ENCODE measurements around the gene AFM. TPM values are rescaled to one million over a fixed set of nuclear protein-coding genes. Genes with fewer than 3 reads are reported as not detected.

AFM gene
- total RNA-seq, 4 donors from 2014 or later = 0.14 TPM; not detected in 3

DNA sequence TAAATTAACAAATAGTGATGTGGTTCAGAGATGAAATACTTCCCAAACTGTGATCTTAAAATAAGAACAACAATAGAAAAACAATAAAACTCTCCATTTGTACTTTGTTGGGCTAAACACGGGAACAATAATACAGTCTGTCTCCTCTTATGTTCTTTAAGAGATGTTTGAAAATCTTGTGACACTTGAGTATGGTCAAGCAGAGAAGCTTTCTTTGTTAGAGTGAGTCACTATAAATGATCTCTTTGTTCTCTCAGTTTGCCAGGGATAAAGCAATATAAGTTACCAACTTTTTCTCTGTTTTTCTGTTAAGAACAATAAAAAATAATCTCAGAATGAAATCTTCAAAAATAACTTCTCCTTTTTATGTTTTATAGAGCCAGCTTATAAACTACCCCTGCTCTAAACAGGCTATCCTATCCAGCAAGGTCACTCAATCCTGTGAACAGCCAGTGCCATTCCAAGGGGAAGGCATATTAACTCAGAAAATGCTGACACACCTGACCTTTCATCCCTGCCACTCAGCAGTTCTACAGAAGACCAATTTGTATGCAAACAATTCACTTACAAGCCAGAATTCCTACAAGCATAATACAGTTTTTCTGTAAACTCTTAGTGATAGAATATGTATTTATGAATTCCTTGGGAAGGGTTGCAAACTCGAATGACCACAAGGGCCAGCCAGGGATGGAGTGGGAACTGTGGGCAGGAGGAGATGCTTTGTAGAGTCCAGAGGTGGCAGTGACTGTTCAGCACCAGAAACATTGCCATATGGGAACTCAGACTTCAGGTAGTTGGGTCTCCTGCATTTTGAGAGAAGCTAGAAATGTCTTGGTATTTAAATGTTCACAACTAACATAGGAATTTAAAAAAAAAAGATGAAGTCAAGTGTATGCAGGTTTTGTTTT is 52.2 kb downstream of the AFM start:
- TF ChIP-seq, protein P1, sequence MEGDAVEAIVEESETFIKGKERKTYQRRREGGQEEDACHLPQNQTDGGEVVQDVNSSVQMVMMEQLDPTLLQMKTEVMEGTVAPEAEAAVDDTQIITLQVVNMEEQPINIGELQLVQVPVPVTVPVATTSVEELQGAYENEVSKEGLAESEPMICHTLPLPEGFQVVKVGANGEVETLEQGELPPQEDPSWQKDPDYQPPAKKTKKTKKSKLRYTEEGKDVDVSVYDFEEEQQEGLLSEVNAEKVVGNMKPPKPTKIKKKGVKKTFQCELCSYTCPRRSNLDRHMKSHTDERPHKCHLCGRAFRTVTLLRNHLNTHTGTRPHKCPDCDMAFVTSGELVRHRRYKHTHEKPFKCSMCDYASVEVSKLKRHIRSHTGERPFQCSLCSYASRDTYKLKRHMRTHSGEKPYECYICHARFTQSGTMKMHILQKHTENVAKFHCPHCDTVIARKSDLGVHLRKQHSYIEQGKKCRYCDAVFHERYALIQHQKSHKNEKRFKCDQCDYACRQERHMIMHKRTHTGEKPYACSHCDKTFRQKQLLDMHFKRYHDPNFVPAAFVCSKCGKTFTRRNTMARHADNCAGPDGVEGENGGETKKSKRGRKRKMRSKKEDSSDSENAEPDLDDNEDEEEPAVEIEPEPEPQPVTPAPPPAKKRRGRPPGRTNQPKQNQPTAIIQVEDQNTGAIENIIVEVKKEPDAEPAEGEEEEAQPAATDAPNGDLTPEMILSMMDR (IDR thresholded peaks at IDR 0.05) = no peak
- no peak for TF ChIP-seq POLR2A (IDR thresholded peaks at IDR 0.05)
- H3K27ac ChIP-seq = no peak overlapping the region
- intact Hi-C loops (cut with DNase I; ENCODE audit: low total_unique reads) = no loop called here
- no peaks in the 10 kb centered on the region for H3K36me3 ChIP-seq
- no peak for DNase-seq
- no peak overlapping the region for H3K4me3 ChIP-seq
- H3K4me1 ChIP-seq = no peaks in the 10 kb centered on the region
- no peaks in the 10 kb centered on the region for H3K27me3 ChIP-seq
- no peaks in the 10 kb centered on the region for H3K9me3 ChIP-seq

DNA sequence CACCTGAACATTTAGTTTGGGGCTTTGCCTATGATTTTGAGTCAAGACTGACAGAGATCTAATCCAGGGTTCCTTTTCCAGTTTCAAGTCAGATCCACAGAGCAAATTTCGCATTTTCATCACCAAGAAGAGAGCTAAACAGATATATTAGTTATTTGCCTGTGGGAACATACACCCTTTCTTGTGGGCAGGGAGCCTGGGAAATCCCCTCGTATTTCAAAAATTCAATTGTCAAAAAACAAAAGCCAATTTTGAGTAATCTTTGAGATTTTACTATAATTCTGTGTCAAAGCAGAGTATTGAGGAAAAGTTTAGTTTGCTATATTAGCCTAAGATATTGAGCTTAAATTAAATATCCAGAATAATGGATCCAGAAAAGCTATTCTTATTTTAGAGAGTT is 56.6 kb downstream of the AFM start:
- intact Hi-C loops (cut with DNase I; ENCODE audit: low total_unique reads) = no loop called here
- no peaks in the 10 kb centered on the region for H3K4me1 ChIP-seq
- H3K9me3 ChIP-seq = no peaks in the 10 kb centered on the region
- no peaks in the 10 kb centered on the region for H3K36me3 ChIP-seq
- TF ChIP-seq, protein P1 (IDR thresholded peaks at IDR 0.05) = no peak
- no peak for TF ChIP-seq POLR2A (IDR thresholded peaks at IDR 0.05)
- H3K4me3 ChIP-seq = no peak overlapping the region
- no peak for DNase-seq
- no peaks in the 10 kb centered on the region for H3K27me3 ChIP-seq
- H3K27ac ChIP-seq = no peak overlapping the region

DNA sequence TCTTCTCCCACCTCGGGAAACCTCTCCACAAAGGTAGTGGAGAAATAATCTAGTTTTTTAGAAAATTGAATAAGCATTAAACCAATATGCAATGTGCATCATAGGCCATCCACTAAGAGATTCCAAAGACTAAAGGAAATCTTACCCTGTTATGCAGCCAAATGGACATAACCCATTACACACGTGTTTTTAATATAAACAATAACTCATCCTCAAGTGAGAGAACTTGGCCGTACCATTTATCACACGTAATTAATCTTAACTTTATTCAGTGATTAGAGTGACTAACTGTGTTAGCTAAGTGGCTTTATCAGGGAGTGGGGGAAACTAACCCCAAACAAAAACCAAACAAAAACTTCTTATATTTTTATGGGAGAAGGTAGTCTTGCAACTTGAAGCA is 57.8 kb downstream of the AFM start:
- Histone ChIP-seq H3K9me3 (no peaks in the 10 kb centered on the region), H3K36me3 (no peaks in the 10 kb centered on the region), H3K27me3 (no peaks in the 10 kb centered on the region), H3K4me3 (no peak overlapping the region), H3K27ac (no peak overlapping the region), H3K4me1 (no peaks in the 10 kb centered on the region)
- TF ChIP-seq, protein P1 (IDR thresholded peaks at IDR 0.05) = no peak
- no peak for TF ChIP-seq POLR2A (IDR thresholded peaks at IDR 0.05)
- DNase-seq = no peak
- intact Hi-C loops (cut with DNase I; ENCODE audit: low total_unique reads) = no loop called here

DNA sequence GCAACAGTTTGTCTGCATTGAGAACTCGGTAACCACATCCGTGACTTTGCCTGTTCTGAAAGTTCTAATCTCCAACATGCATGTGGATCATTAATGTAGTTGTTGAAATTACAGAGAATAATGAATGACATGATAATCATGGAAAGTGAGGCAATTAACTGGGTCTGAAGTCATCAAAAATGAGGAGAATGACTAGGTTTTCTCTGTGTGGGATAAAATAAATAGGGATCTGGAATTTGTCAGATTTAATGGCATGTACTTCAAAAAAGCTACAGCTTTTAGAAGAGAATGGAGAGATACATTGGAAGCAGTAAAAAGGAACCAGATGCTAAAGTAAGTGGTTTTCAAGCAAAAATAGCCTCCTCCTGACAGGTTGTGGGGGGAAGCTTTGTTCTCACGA is 59.3 kb downstream of the AFM start:
- H3K4me3 ChIP-seq = no peak overlapping the region
- intact Hi-C loops (cut with DNase I; ENCODE audit: low total_unique reads) = no loop called here
- no peaks in the 10 kb centered on the region for H3K4me1 ChIP-seq
- no peak for TF ChIP-seq POLR2A (IDR thresholded peaks at IDR 0.05)
- TF ChIP-seq, protein P1 (IDR thresholded peaks at IDR 0.05) = no peak
- no peak overlapping the region for H3K27ac ChIP-seq
- no peaks in the 10 kb centered on the region for H3K27me3 ChIP-seq
- H3K36me3 ChIP-seq = no peaks in the 10 kb centered on the region
- no peaks in the 10 kb centered on the region for H3K9me3 ChIP-seq
- DNase-seq = no peak

DNA sequence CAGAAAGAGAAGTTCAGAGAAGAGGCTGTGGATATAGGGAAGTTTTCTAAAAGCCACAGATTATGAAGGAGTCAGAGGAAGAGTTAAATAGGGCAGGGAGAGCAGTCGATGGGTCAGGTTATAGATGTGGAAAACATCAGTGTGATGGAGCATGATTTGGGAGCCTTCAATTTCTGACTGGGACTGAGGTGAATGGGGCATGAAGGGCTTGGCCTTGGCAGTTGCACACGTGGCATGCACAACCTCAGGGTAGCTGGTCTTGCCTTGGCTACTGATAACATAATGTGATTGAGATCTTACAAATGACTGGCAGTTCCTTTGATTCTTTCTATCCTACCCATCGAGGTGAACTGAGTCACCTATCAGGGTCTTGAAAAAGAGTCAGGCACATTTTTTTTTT is 59.7 kb downstream of the AFM start:
- no peaks in the 10 kb centered on the region for H3K27me3 ChIP-seq
- no peak overlapping the region for H3K27ac ChIP-seq
- intact Hi-C loops (cut with DNase I; ENCODE audit: low total_unique reads) = no loop called here
- no peaks in the 10 kb centered on the region for H3K4me1 ChIP-seq
- no peak overlapping the region for H3K4me3 ChIP-seq
- H3K9me3 ChIP-seq = no peaks in the 10 kb centered on the region
- H3K36me3 ChIP-seq = no peaks in the 10 kb centered on the region
- TF ChIP-seq POLR2A (IDR thresholded peaks at IDR 0.05) = no peak
- TF ChIP-seq, protein P1 (IDR thresholded peaks at IDR 0.05) = no peak
- DNase-seq = no peak
